ENCODE data around the gene STC2. TPM values are rescaled to one million over a fixed set of nuclear protein-coding genes. Genes with fewer than 3 reads are reported as not detected.

Gene STC2
- total RNA-seq, 1 donor from 2014 or later, result 2.6 TPM

GRCh38 chr5:173339286-173339685 lies 11.1 kb upstream of the STC2 start:
- Mint-ChIP-seq H3K27me3 (ENCODE audit: low read depth) (peaks cover 10% of the 10 kb centered on the region), H3K4me1 (no peaks in the 10 kb centered on the region), H3K36me3 (ENCODE audit: low read depth) (no peaks in the 10 kb centered on the region), H3K27ac (ENCODE audit: unreplicated experiment) (no peak overlapping the region), H3K4me3 (no peak overlapping the region), H3K9me3 (no peaks in the 10 kb centered on the region)
- TF ChIP-seq, protein P1, sequence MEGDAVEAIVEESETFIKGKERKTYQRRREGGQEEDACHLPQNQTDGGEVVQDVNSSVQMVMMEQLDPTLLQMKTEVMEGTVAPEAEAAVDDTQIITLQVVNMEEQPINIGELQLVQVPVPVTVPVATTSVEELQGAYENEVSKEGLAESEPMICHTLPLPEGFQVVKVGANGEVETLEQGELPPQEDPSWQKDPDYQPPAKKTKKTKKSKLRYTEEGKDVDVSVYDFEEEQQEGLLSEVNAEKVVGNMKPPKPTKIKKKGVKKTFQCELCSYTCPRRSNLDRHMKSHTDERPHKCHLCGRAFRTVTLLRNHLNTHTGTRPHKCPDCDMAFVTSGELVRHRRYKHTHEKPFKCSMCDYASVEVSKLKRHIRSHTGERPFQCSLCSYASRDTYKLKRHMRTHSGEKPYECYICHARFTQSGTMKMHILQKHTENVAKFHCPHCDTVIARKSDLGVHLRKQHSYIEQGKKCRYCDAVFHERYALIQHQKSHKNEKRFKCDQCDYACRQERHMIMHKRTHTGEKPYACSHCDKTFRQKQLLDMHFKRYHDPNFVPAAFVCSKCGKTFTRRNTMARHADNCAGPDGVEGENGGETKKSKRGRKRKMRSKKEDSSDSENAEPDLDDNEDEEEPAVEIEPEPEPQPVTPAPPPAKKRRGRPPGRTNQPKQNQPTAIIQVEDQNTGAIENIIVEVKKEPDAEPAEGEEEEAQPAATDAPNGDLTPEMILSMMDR (conservative IDR thresholded peaks at IDR 0.05), result no peak
- DNase-seq (ENCODE audit: low read depth, low spot score), result no peak

GRCh38 chr5:173338380-173339015 lies 10.3 kb upstream of the STC2 start:
- Mint-ChIP-seq H3K4me1 (peaks cover under 1% of the 10 kb centered on the region), H3K9me3 (no peaks in the 10 kb centered on the region), H3K36me3 (ENCODE audit: low read depth) (no peaks in the 10 kb centered on the region), H3K27ac (ENCODE audit: unreplicated experiment) (no peak overlapping the region), H3K4me3 (no peak overlapping the region), H3K27me3 (ENCODE audit: low read depth) (peaks cover 11% of the 10 kb centered on the region)
- no peak for DNase-seq (ENCODE audit: low read depth, low spot score)
- TF ChIP-seq, protein P1 (conservative IDR thresholded peaks at IDR 0.05), result no peak

DNA sequence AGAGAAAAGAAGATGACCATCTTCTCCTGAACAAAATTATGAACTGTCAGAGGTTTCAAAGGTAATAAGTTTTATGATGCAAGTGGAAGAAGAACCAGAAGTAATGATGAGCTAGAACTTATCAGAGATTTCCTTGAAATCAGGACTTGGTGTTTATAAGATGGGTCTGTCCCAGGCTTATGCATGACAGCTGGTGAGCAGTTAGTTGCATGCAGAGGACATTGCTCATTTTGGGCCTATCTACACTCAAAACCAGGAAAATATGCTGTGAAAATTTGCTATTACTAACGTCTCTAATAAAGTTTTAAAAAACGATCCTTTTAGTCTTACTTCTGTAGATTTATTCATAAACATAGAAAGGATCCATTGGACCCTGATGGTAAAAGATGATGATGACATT lies 6.6 kb upstream of the STC2 start:
- Mint-ChIP-seq H3K4me3 (no peak overlapping the region), H3K36me3 (ENCODE audit: low read depth) (no peaks in the 10 kb centered on the region), H3K27me3 (ENCODE audit: low read depth) (peaks cover 42% of the 10 kb centered on the region), H3K4me1 (peaks cover 17% of the 10 kb centered on the region), H3K27ac (ENCODE audit: unreplicated experiment) (no peak overlapping the region), H3K9me3 (no peaks in the 10 kb centered on the region)
- TF ChIP-seq, protein P1 (conservative IDR thresholded peaks at IDR 0.05), result no peak
- no peak for DNase-seq (ENCODE audit: low read depth, low spot score)

DNA sequence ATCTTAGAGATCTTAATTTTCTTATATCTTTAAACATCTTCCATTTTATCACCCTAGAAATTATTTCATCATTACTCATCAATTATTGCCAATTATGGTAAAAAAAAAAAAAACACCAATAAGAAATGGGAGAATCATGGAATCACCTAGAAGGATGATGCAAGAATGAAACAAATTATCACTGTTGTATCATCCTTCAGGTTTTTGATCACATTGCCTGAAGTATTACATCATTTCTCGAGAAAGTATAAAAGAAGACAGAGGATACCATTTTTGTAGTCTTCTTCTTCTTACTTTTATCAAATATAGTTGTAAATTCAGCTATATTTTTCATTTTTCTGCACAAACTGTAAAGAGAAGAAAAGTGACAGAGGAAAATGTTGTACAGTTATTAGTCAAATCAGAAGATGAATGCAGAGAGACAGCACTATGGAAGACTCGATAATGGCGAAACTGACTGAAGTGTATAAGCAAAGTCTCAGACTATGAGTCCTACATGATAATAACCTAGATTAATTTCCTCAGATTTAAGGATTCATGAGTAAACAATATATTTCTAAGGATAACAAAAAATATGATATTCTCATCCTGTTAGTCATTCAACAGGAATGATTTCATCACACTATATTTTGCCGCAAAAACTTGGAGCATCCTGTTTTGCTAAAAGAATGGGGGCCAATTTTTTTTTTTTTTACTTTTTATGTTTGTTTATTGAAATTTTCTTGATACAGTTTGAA lies 5.9 kb upstream of the STC2 start:
- Mint-ChIP-seq H3K27me3 (ENCODE audit: low read depth) (peaks cover 47% of the 10 kb centered on the region), H3K4me3 (no peak overlapping the region), H3K27ac (ENCODE audit: unreplicated experiment) (no peak overlapping the region), H3K36me3 (ENCODE audit: low read depth) (no peaks in the 10 kb centered on the region), H3K9me3 (no peaks in the 10 kb centered on the region), H3K4me1 (peaks cover 19% of the 10 kb centered on the region)
- TF ChIP-seq, protein P1 (conservative IDR thresholded peaks at IDR 0.05), result no peak
- DNase-seq (ENCODE audit: low read depth, low spot score), result no peak

DNA sequence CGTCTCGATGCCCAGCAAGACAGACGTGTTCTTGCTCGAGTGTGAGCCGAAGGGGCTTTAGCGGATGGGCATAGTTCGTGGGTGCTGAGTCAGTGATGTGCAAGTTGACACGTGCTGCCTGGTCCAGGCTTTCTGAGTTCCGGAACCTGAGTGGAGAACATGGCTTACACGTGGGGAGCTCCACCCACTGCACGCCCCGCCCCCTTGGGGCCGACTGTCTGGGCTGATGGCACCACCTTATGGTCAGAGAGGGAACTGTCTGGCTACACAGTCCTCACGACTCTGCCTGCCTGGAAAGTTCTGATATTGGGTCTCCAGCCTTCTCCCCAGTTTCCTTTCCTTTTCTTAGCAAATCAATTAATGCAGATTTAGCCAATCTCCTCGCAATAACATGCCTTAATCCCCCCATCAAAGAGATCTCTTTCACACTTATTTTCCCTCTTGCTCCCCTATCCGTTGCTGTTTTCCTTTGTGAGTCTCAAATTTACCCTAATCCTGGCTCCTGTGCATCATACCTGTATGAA lies 3.8 kb upstream of the STC2 start:
- peaks cover 34% of the 10 kb centered on the region for H3K4me1 Mint-ChIP-seq
- H3K9me3 Mint-ChIP-seq, result no peaks in the 10 kb centered on the region
- DNase-seq (ENCODE audit: low read depth, low spot score), result peak; percentile 82
- no peaks in the 10 kb centered on the region for H3K36me3 Mint-ChIP-seq (ENCODE audit: low read depth)
- TF ChIP-seq, protein P1 (conservative IDR thresholded peaks at IDR 0.05), result peak; percentile 91
- peaks cover 67% of the 10 kb centered on the region for H3K27me3 Mint-ChIP-seq (ENCODE audit: low read depth)
- peak overlapping the region; percentile 54 for H3K4me3 Mint-ChIP-seq
- H3K27ac Mint-ChIP-seq (ENCODE audit: unreplicated experiment), result peak overlapping the region; percentile 22

Measured in neural crest cell (in vitro differentiated cells).